ENCODE data around the gene HOXA3. TPM values are rescaled to one million over a fixed set of nuclear protein-coding genes. Genes with fewer than 3 reads are reported as not detected.

HOXA3 gene
- total and polyA plus RNA-seq, 2 of the 8 experiments (the other 6 are each of a cell fraction or from before 2014, with no cell fraction given) = not detected

DNA sequence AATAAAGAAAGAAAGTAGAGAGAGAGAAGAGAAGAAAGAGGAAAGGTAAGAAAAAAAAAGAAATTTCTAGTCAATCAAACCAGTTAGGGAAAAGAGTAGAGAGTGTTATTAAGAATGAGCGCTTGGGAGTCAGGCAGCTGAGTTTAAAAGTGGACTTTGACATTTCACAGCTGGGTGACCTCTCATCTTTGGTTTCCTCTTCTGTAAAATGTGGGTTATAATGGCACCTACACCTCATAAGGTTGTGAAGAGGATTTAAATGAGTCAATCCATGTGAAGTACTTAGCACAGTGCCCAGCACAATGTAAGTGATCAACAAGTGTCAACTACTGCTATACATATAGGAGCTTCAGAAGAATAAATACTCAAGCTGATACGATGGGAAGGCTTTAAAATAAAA lies 68.7 kb downstream of the HOXA3 start:
- H3K27me3 ChIP-seq (replicated peaks in 1 of 4; ENCODE audit: control insufficient read depth in 3 of 4, extremely low read depth in 1 of 4, insufficient read depth in 3 of 4, low read length in 3 of 4) = peaks cover 21 to 24% (median 23%) of the 10 kb centered on the region in 4 experiments
- no peaks in the 10 kb centered on the region; a peak in 1 of 8 replicates for H3K36me3 ChIP-seq (ENCODE audit: control insufficient read depth in 2 of 4, insufficient read depth in 4 of 4, low read length in 3 of 4)
- H3K23ac ChIP-seq (ENCODE audit: insufficient read length) = no peak overlapping the region
- peaks cover 0 to 2% of the 10 kb centered on the region in 2 experiments; a peak in 1 of 4 replicates for H3K9me3 ChIP-seq (ENCODE audit: insufficient read depth in 2 of 2, low read depth in 1 of 2, low read length in 1 of 2)
- POLR2A ChIA-PET (ENCODE audit: partially characterized antibody) = interaction anchor here (0.7 kb wide), 1 partner anchor 13 kb away, joined by 3 read pairs; no protein-coding TSS in a partner anchor
- no peak overlapping the region for H2AK5ac ChIP-seq (ENCODE audit: low read depth, low read length)
- peaks cover 0 to 3% (median 0%) of the 10 kb centered on the region in 4 experiments; a peak in 1 of 7 replicates for H3K4me1 ChIP-seq (replicated peaks in 1 of 4; ENCODE audit: control insufficient read depth in 3 of 4, insufficient read depth in 4 of 4, low read length in 3 of 4)
- H2BK12ac ChIP-seq (ENCODE audit: low read depth, low read length) = no peak overlapping the region
- CTCF ChIA-PET (ENCODE audit: partially characterized antibody) = interaction anchor here (0.6 to 1.6 kb wide), 10 partner anchors 13 to 336 kb away, joined by 3 to 6 read pairs (median 3); partner anchors contain the start of gene HOXA5
- no peaks in the 10 kb centered on the region for H3K79me2 ChIP-seq (ENCODE audit: control insufficient read depth in 1 of 2, insufficient read depth in 2 of 2, low read length in 2 of 2)
- DNase-seq (ENCODE audit: low read depth in 1 of 2, low spot score in 2 of 2) = no peak
- no peak overlapping the region for H3K9ac ChIP-seq (replicated peaks in 1 of 4; ENCODE audit: extremely low read depth in 1 of 4, low read depth in 3 of 4, low read length in 3 of 4)
- H4K5ac ChIP-seq (ENCODE audit: insufficient read length, low read depth, low read length) = no peak overlapping the region
- no peak overlapping the region for H3K56ac ChIP-seq (replicated peaks; ENCODE audit: insufficient read length, low read depth, low read length)
- no peak overlapping the region for H3K27ac ChIP-seq (ENCODE audit: low read depth, low read length)
- no peak overlapping the region for H2BK20ac ChIP-seq (ENCODE audit: low read length)
- no peak overlapping the region for H3K18ac ChIP-seq (ENCODE audit: extremely low read depth, low read length)
- H3K4ac ChIP-seq (replicated peaks; ENCODE audit: insufficient read length, low read depth, low read length) = no peak overlapping the region
- FAIRE-seq = no peak
- H3K23me2 ChIP-seq (ENCODE audit: low read depth, low read length) = no peaks in the 10 kb centered on the region; the same call in 1 of the 2 replicates
- TF ChIP-seq POLR2AphosphoS5 (IDR thresholded peaks at IDR 0.05; ENCODE audit: low read depth, low read length) = no peak
- TF ChIP-seq CHD1 (IDR thresholded peaks at IDR 0.05; ENCODE audit: low read depth, low read length) = no peak
- TF ChIP-seq ZNF274 (IDR thresholded peaks at IDR 0.05; ENCODE audit: borderline replicate concordance, extremely low read depth, low read length) = no peak
- TF ChIP-seq EP300 (IDR thresholded peaks at IDR 0.05; ENCODE audit: borderline replicate concordance in 1 of 2, low read depth in 2 of 2, low read length in 2 of 2) = no peak
- TF ChIP-seq RBBP5 (IDR thresholded peaks at IDR 0.05; ENCODE audit: borderline replicate concordance, low read depth, low read length) = no peak
- TF ChIP-seq BCL11A (IDR thresholded peaks at IDR 0.05; ENCODE audit: low read depth in 2 of 2, low read length in 2 of 2) = no peak
- TF ChIP-seq TCF12 (IDR thresholded peaks at IDR 0.05; ENCODE audit: low read depth, low read length) = no peak
- H4K91ac ChIP-seq (replicated peaks; ENCODE audit: insufficient read length, low read length) = no peak overlapping the region
- 86% methylated on average over 2 of the region's 2 CpGs; no CpG with 5 or more reads in 1 of the 2 experiments for WGBS, 2 experiments (ENCODE audit: extremely low coverage in 1 of 2, insufficient coverage in 1 of 2, insufficient read length in 1 of 2, insufficient replicate concordance in 2 of 2, low coverage in 1 of 2, low lambda C conversion rate in 2 of 2, missing lambda C conversion rate in 1 of 2)
- H3K4me3 ChIP-seq (ENCODE audit: extremely low read depth in 1 of 4, insufficient read depth in 2 of 4, low read depth in 3 of 4, low read length in 4 of 4) = no peak overlapping the region
- H3K14ac ChIP-seq (ENCODE audit: insufficient read length) = no peak overlapping the region
- no peak overlapping the region for H3K4me2 ChIP-seq (ENCODE audit: insufficient read depth in 1 of 2, low read depth in 2 of 2, low read length in 2 of 2)
- H4K20me1 ChIP-seq (replicated peaks in 1 of 2; ENCODE audit: control insufficient read depth in 1 of 2, insufficient read depth in 2 of 2, low read length in 2 of 2) = no peaks in the 10 kb centered on the region
- no peak overlapping the region for H2BK5ac ChIP-seq (ENCODE audit: low read depth, low read length)
- H3K79me1 ChIP-seq (ENCODE audit: low read depth, low read length) = no peaks in the 10 kb centered on the region
- H2AFZ ChIP-seq (ENCODE audit: low read length) = no peak overlapping the region
- no peak overlapping the region for H2BK120ac ChIP-seq (replicated peaks; ENCODE audit: low read depth, low read length)
- H2BK15ac ChIP-seq (ENCODE audit: low read length) = no peak overlapping the region
- H4K8ac ChIP-seq (ENCODE audit: extremely low read depth, insufficient read depth, low read length) = no peak overlapping the region
